Skeletal muscle tissue (tissue), 2 donors: ENCODE measurements around the gene C9orf57. TPM values are rescaled to one million over a fixed set of nuclear protein-coding genes. Genes with fewer than 3 reads are reported as not detected.

ENCODE experiments used
- small RNA-seq: library from RNA; depleted of rRNA; stranded (forward); fragments of <200 nt; gene quantifications from one replicate; pipeline ENCODE3, GENCODE V24; 2014
- total RNA-seq: library from RNA; depleted of rRNA; stranded (reverse); fragments of >200 nt; gene quantifications from one replicate; pipeline ENCODE4 v1.2.3, GENCODE V29; 2014

C9orf57 gene
- total RNA-seq, 1 donor from 2014 or later: not detected

Small RNA genes within 50 kb of the gene (small RNA-seq; reads per million reads assigned to genes)
- not detected for gene HSPB1P1

Other genes starting within 250 kb of the C9orf57 start
- gene ABHD17B, start 149.4 kb downstream of the C9orf57 start, total RNA-seq: 57.4 TPM
- gene C9orf85, start 149.0 kb downstream of the C9orf57 start, total RNA-seq: 18.3 TPM
- gene GDA, start 88.8 kb upstream of the C9orf57 start, total RNA-seq: 0.52 TPM